SHP77 treated with DMSO at 0.1 percent for 48 hours (cell line): ENCODE results near the gene SPRR3.
"Not testable (repeated sequence)": the region's sequence is repeated elsewhere in the genome, so short reads cannot be mapped to it uniquely, and the experiment has no call there.

Experiments used
- DNase-seq: peaks from one replicate; lab custom pipeline; 2025; lab: John Stamatoyannopoulos, UW

Gene SPRR3

DNA sequence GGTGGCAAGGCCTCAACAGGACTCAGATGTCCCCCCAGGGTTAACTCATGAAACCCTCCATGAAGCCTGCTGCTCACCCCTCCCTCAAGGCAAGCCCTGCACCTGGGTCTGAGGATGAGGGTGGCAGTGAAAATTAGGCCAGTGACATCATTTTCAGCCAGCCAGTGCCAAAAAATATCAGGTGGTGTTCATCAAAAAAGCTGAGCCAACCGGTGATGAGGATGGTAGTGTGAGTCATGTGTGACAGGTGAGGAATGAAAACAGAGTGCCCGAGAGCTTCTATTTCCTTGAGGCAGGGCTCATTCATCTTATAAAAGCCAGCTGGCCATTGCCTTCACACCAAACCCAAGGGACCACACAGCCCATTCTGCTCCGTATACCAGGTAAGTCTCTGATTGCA, 17.8 kb upstream of the SPRR3 start, which contains the start of gene SPRR1A:
Gene SPRR1A (plus strand): TSS at position 339 of the 400 bp plus-strand sequence. CDS start 1,150 bp downstream, outside the sequence.
- no peak for DNase-seq

DNA sequence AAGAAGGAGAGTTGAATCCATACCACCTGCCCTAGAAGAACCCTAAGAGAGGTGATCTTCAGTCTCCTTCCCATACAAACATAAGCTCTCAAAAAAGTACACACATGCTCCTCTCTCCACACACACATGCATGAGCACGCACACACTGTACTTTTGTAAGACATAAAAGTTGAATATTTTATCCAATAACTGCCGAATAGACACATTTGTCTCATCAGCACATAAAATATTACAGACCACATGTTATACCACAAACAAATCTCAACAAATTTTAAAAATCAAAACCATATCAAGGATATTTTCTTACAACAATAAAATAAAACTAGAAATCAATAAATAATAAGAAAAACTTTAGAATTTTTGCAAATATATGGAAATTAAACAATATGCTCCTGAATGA, 15.0 kb upstream of the SPRR3 start:
- no peak for DNase-seq

DNA sequence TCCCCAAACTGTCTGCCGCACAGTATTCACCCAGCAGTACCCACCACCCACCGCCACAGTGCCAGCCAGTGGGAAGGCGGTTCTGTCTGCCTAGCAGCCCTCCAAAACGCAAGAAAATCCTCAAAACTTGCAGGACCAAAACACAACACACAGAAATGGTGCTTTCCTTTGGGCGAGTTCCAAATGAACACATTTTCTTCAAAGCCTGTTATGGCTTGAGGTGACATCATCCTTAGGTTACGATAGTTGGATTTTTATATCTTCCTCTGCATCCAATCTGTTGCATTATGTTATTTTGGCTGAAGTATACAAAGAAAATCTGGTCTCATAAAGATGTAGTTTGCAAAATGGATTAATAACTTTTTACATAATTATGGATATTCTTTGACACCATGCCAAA, 8.4 kb upstream of the SPRR3 start:
- DNase-seq, result no peak

DNA sequence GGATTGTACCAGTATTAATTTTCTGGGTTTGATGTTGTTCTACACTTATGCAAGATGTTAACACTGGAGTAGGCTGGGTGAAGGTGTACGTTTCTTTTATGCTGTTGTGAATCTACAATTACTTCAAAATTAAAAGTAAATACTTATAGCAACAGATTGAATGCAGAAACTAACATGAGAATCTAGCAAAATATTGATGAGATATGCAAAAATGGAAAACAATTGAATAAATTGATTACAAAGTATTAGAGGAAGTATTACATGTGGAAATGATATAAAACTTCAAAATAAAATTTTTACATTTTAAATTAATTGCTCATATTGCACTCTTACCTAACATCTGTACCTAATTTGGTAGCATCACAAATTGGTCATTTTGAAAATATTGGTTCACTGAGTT, 5.7 kb upstream of the SPRR3 start:
- DNase-seq, result no peak

GRCh38 chr1:152996633-152997400, 4.7 kb upstream of the SPRR3 start:
- DNase-seq, result no peak

GRCh38 chr1:152997901-152998300, 3.6 kb upstream of the SPRR3 start:
- DNase-seq, result no peak

GRCh38 chr1:152998476-152998875, 3.1 kb upstream of the SPRR3 start:
- DNase-seq, result no peak

GRCh38 chr1:152999818-153000217, 1.7 kb upstream of the SPRR3 start:
- DNase-seq, result no peak

DNA sequence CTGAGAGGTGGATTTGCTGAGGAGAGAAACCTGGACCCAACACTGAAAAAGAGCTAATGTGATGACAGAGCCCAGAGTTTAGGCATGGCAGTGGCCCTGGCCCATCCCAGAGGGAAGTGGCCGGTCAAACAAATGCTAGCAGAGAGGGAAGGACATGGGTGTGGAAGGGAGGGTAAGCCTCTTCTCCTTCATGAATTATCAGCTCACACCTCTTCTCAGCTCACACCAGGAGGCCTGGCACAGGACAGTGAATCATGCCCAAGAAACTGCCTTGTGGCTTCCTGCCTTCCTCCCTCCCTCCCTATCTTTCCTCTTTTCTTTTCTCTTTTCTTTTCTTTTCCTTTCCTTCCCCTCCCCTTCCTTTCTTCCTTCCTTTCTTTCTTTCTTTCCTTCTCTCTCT, 1.3 kb upstream of the SPRR3 start:
- DNase-seq, result no peak

DNA sequence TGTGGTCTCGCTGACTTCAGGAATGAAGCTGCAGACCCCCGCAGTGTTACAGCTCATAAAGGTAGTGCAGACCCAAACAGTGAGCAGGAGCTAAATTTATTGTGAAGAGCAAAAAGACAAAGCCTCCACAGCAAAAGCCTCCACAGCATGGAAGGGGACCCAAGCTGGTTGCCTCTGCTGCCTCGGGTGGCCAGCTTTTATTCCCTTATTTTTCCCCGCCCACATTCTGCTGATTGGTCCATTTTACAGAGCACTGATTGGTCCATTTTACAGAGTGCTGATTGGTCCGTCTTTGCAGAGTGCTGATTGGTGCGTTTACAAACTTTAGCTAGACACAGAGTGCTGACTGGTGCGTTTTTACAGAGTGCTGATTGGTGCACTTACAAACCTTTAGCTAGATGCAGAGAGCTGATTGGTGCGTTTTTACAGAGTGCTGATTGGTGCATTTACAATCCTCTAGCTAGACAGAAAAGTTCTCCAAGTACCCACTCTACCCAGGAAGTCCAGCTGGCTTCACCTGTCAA, 9.7 kb downstream of the SPRR3 start:
- DNase-seq, result not testable (repeated sequence)

DNA sequence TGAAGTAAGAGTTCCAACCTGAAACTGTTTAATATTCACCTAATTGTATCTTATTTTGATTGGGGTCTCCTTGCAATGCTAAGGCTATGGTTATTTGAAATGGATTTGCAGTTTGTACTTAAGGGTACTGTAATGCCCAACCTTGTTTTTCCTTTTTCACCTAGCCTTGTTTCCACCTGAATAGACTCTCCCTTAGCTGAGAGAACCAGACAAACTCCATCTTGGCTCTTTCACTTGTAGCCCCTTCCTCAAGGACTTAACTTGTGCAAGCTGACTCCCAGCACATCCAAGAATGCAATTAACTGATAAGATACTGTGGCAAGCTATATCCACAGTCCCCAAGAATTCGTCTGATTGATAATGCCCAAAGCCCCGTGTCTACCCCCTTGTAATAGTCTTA, 20.3 kb downstream of the SPRR3 start:
- not testable (repeated sequence) for DNase-seq

GRCh38 chr1:153022340-153022739, 20.8 kb downstream of the SPRR3 start:
- not testable (repeated sequence) for DNase-seq

- no peak for DNase-seq
Measured at GRCh38 chr1:153023109-153023508, 21.6 kb downstream of the SPRR3 start.

GRCh38 chr1:153024413-153024812, 22.9 kb downstream of the SPRR3 start:
- no peak for DNase-seq

- no peak for DNase-seq
Measured at GRCh38 chr1:153025797-153026196, 24.2 kb downstream of the SPRR3 start.

DNA sequence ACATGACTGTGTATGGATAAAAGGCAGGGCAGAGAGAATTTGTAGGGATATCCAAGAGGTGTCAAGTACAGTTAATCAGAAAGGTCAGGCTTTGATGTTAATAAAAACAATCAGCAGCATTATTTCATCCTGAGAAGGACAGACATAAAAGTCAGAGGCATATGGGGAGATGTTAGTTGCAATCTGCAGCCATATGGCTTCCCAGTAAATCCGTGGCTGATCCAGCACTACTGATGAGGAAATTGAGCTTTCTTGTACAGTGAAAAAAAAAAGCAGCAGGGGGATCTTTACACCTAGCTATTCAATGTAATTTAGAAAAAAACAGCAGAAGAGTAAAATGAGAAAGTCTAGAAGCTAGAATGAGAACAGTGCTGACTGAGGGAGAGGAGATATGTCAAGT, 27.2 kb downstream of the SPRR3 start:
- no peak for DNase-seq

GRCh38 chr1:153030895-153031294, 29.3 kb downstream of the SPRR3 start, which contains the start of gene SPRR1B:
TSS of gene SPRR1B (plus strand) at chr1:153031203. CDS start at chr1:153032346, 1,143 bp downstream.
- DNase-seq, result no peak

DNA sequence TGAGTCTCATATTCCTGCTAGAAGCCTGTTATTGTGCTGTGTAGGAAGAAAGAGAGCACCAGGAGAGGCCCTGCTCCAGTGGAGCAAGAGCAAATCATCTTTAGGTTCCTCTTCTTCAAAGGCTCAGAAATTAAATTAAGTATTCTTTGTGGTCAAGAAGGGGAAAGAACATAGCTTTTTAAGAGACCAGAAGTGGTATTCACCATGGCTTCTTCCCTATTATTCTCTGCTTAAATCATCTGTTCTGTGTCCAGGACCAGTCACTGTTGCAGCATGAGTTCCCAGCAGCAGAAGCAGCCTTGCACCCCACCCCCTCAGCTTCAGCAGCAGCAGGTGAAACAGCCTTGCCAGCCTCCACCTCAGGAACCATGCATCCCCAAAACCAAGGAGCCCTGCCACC, 30.5 kb downstream of the SPRR3 start:
- DNase-seq, result no peak

GRCh38 chr1:153032677-153033308, 31.2 kb downstream of the SPRR3 start:
- no peak for DNase-seq

DNA sequence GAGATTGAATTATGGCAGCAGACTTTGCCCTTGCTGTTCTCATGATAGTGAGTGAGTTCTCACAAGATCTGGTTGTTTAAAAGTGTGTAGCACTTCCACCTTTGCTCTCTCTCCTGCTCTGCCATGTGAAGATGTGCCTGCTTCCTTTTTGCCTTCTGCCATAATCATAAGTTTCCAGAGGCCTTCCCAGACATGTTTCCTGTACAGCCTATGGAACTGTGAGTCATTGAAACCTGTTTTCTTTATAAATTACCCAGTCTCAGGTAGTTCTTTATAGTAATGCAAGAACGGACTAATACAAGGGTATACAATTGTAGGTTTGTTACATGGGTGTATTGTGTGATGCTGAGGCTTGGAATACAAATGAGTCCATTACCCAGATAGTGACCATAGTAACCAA, 33.7 kb downstream of the SPRR3 start:
- DNase-seq, result no peak

- no peak for DNase-seq
Measured at GRCh38 chr1:153040950-153041631, 39.5 kb downstream of the SPRR3 start, which contains the start of gene SPRR2D. TSS of gene SPRR2D (minus strand) at chr1:153041120. CDS start at chr1:153040346, 774 bp downstream.

DNA sequence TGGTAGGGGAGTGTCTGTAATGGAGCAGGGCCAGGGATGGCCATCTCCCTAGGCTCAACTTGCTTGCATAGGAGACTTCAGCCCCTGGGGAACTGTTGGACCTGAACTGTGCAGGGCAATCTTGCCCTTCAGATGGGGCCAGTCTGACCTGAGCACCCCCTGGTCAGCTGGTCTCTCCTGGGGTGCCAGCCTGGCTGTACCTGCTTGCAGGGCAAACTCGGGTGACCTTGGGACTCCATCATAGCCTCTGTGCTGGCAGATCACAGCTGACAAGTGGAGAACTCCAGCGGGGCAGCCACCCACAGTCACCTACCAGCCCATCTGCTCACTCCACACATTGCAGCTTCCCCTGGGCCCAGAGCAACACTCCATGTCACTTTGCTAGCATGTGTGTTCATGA, 47.7 kb downstream of the SPRR3 start:
- no peak for DNase-seq
